ENCODE data around the gene VAV1. TPM values are rescaled to one million over a fixed set of nuclear protein-coding genes. Genes with fewer than 3 reads are reported as not detected.
"Not testable (repeated sequence)": the region's sequence is repeated elsewhere in the genome, so short reads cannot be mapped to it uniquely, and the experiment has no call there.

Gene VAV1
- total RNA-seq, 1 experiment from 2014 or later = 3.0 TPM

GRCh38 chr19:6868351-6868750, 95.8 kb downstream of the VAV1 start:
- no peak for DNase-seq
- no peaks in the 10 kb centered on the region for H3K4me1 ChIP-seq (ENCODE audit: insufficient read depth, low read length)
- BruUV-seq (replicated peaks) = no TSS peak
- ChIA-PET POLR2A (ENCODE audit: unreplicated experiment) (no interaction called here), CTCF (no interaction called here)
- ATAC-seq = no peak
- intact Hi-C loops (cut with micrococcal nuclease) = no loop called here
- H3F3A ChIP-seq (ENCODE audit: low read length, unreplicated experiment) = no peaks in the 10 kb centered on the region
- no peaks in the 10 kb centered on the region for H4K20me1 ChIP-seq (ENCODE audit: low read length)
- no peak overlapping the region for H3K4me3 ChIP-seq (ENCODE audit: low read length)
- no peaks in the 10 kb centered on the region for H3K79me2 ChIP-seq (ENCODE audit: low read length)
- no peak overlapping the region for H2AFZ ChIP-seq (ENCODE audit: low read length)
- no peak overlapping the region for H3K27ac ChIP-seq (ENCODE audit: low read length)
- H3K4me2 ChIP-seq (ENCODE audit: low read length) = no peak overlapping the region
- peaks cover 9% of the 10 kb centered on the region for H3K27me3 ChIP-seq (ENCODE audit: low read length)
- no peaks in the 10 kb centered on the region for H3K9me2 ChIP-seq (replicated peaks; ENCODE audit: low read length)
- H3K9ac ChIP-seq (ENCODE audit: low read length) = no peak overlapping the region
- H3K9me3 ChIP-seq (ENCODE audit: low read length) = no peaks in the 10 kb centered on the region
- H3K36me3 ChIP-seq (ENCODE audit: low read depth, low read length) = no peaks in the 10 kb centered on the region
- TF ChIP-seq CTCF (conservative IDR thresholded peaks at IDR 0.05; ENCODE audit: low read depth, low read length) = no peak
- TF ChIP-seq EZH2phosphoT487 (IDR thresholded peaks at IDR 0.05; ENCODE audit: borderline replicate concordance, low read length) = no peak
- TF ChIP-seq EZH2 (IDR thresholded peaks at IDR 0.05; ENCODE audit: low read length, unreplicated experiment) = no peak

GRCh38 chr19:6869151-6869882, 96.8 kb downstream of the VAV1 start:
- ATAC-seq; H3K27ac ChIP-seq (ENCODE audit: low read length); CTCF ChIA-PET; H3K9me3 ChIP-seq (ENCODE audit: low read length); BruUV-seq (replicated peaks); DNase-seq; H3K9ac ChIP-seq (ENCODE audit: low read length); H3K4me2 ChIP-seq (ENCODE audit: low read length); H3K4me1 ChIP-seq (ENCODE audit: insufficient read depth, low read length); H3K79me2 ChIP-seq (ENCODE audit: low read length); POLR2A ChIA-PET (ENCODE audit: unreplicated experiment); H3K36me3 ChIP-seq (ENCODE audit: low read depth, low read length); H2AFZ ChIP-seq (ENCODE audit: low read length); H3K9me2 ChIP-seq (replicated peaks; ENCODE audit: low read length); intact Hi-C loops (cut with micrococcal nuclease); H4K20me1 ChIP-seq (ENCODE audit: low read length); H3K4me3 ChIP-seq (ENCODE audit: low read length); H3F3A ChIP-seq (ENCODE audit: low read length, unreplicated experiment): not testable (repeated sequence)
- H3K27me3 ChIP-seq (ENCODE audit: low read length) = peaks cover 16% of the 10 kb centered on the region

- CTCF ChIA-PET = no interaction called here
- BruUV-seq (replicated peaks) = no TSS peak
- Histone ChIP-seq H3K9me3 (ENCODE audit: low read length) (no peaks in the 10 kb centered on the region), H3K79me2 (ENCODE audit: low read length) (no peaks in the 10 kb centered on the region), H3K4me3 (ENCODE audit: low read length) (no peak overlapping the region), H3K36me3 (ENCODE audit: low read depth, low read length) (no peaks in the 10 kb centered on the region), H3K27ac (ENCODE audit: low read length) (no peak overlapping the region), H2AFZ (ENCODE audit: low read length) (no peak overlapping the region), H3K9me2 (replicated peaks; ENCODE audit: low read length) (no peaks in the 10 kb centered on the region), H3K4me1 (ENCODE audit: insufficient read depth, low read length) (no peaks in the 10 kb centered on the region), H4K20me1 (ENCODE audit: low read length) (no peaks in the 10 kb centered on the region), H3F3A (ENCODE audit: low read length, unreplicated experiment) (no peaks in the 10 kb centered on the region), H3K27me3 (ENCODE audit: low read length) (peaks cover 29% of the 10 kb centered on the region), H3K9ac (ENCODE audit: low read length) (no peak overlapping the region), H3K4me2 (ENCODE audit: low read length) (no peak overlapping the region)
- TF ChIP-seq EZH2 (IDR thresholded peaks at IDR 0.05; ENCODE audit: low read length, unreplicated experiment) = no peak
- no peak for TF ChIP-seq EZH2phosphoT487 (IDR thresholded peaks at IDR 0.05; ENCODE audit: borderline replicate concordance, low read length)
- TF ChIP-seq CTCF (conservative IDR thresholded peaks at IDR 0.05; ENCODE audit: low read depth, low read length) = no peak
- DNase-seq (no peak), ATAC-seq (no peak)
- POLR2A ChIA-PET (ENCODE audit: unreplicated experiment) = no interaction called here
- intact Hi-C loops (cut with micrococcal nuclease) = no loop called here
These were observed 101.4 kb downstream of the VAV1 start for GRCh38 chr19:6873708-6874431.
